AG09309 (cell line): ENCODE data around the gene VEGFD.

Source experiments
- DNase-seq: peaks from one replicate; pipeline ENCODE4 v3.0.0-alpha.2; 2010; ENCODE audit warnings: low read depth
- H3K4me3 ChIP-seq: 2 replicates; pipeline ENCODE4 v1.5.1; 2011; ENCODE audit warnings: mild to moderate bottlenecking, low read depth, low read length, moderate library complexity; ENCODE audit not compliant: control insufficient read depth
- TF ChIP-seq, protein P1 (sequence below): IDR thresholded peaks from 2 replicates; pipeline ENCODE4 v1.5.1; 2011; ENCODE audit warnings: mild to moderate bottlenecking, low read depth, low read length, inconsistent platforms; ENCODE audit not compliant: insufficient read depth, control insufficient read depth; ENCODE audit errors: missing control alignments

Gene VEGFD

DNA sequence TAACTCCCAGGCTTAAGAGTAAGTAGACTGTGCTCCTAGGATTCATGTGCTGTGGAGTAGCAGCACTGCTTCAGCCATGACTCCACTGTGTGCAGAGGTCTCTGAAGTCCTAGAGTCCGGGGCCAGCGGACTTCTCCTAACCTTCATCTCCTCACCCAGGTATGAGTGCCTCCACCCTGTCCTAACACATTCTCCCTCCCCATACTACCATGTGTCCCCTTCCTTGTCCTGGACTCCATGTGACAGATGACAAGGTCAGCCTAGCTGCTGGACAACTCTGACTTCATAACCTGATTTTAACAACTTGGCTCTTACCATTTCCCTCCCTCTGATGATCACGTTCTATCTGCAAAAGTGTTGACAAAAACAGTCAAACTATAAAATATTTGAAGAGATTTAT, 85.4 kb downstream of the VEGFD start:
- TF ChIP-seq, protein P1, sequence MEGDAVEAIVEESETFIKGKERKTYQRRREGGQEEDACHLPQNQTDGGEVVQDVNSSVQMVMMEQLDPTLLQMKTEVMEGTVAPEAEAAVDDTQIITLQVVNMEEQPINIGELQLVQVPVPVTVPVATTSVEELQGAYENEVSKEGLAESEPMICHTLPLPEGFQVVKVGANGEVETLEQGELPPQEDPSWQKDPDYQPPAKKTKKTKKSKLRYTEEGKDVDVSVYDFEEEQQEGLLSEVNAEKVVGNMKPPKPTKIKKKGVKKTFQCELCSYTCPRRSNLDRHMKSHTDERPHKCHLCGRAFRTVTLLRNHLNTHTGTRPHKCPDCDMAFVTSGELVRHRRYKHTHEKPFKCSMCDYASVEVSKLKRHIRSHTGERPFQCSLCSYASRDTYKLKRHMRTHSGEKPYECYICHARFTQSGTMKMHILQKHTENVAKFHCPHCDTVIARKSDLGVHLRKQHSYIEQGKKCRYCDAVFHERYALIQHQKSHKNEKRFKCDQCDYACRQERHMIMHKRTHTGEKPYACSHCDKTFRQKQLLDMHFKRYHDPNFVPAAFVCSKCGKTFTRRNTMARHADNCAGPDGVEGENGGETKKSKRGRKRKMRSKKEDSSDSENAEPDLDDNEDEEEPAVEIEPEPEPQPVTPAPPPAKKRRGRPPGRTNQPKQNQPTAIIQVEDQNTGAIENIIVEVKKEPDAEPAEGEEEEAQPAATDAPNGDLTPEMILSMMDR = no peak
- no peak overlapping the region for H3K4me3 ChIP-seq
- DNase-seq = no peak

DNA sequence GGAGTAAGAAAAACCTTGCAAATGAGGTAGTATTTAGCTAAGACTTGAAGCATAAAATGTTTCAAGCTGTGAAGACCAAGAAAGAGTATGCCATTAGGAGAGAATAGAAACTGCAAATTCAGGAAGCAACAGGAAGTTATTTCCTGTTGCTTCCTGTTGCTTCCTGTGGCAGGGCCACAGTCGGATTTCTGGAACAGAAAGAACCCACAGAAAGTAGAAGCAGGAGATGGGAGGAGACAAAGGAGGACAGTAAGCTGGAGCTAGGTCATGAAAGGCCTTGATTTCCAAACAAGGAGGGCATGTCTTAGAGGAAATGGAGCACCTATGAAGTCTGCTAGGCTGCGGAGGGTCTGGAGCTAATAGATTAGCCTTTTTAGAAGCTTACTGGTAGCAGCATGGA, 86.0 kb downstream of the VEGFD start:
- TF ChIP-seq, protein P1 = no peak
- no peak overlapping the region for H3K4me3 ChIP-seq
- no peak for DNase-seq
